HG02938 (cell line): ENCODE data around the gene GDPD5.
"Not testable (repeated sequence)": the region's sequence is repeated elsewhere in the genome, so short reads cannot be mapped to it uniquely, and the experiment has no call there.

ENCODE experiments used
- ATAC-seq: cut with Tn5 transposase; IDR thresholded peaks from one replicate; pipeline ENCODE4 v1.9.1; 2021; ENCODE audit warnings: mild to moderate bottlenecking, moderate library complexity; ENCODE audit not compliant: unreplicated experiment

GDPD5 gene

DNA sequence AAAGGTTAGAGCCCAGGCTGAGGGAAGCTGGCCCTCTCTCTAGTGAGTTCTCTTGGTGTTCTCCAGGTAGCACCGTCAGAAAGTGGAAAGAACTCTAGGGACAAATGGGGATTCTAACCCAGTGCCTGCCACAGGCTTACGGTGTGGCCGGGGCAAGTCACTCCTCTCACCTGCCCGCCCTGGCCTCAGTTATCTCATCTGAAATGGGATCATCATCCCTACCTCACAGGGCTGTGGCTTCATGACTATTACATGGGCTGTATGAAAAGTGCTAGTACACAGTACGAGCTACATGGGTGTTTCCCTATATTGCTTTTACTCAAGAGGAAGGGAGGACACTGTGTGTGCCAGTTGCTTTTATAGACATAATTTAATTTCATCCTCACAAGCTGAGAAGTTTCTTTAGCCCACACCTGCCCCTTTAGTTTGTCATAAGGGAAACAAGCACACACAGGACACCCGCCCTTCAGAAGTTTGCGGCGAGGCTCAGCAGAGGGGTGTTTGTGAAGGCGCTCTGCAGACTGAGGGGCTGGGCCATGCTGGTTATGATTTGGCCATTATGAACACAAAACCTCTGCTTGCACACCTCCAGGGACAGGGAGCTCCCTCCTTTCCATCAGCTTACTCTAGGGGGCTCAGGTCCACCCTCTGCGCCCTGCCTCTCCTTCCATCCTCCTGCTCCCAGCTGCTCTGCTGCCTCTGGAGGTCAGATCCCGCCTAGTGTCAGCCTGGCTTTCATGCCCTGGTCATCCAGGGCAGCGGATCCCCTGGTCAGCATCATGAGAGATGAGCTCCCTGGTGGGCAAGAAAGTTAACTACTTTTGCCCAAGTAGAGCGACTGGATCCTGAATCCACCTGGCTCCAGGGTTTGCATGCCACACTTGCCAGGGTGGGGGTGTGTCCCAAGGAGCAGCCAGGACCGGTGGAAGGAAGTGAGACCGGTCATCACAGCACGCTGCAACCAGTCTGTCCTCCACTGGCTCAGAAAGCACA, 93.9 kb downstream of the GDPD5 start:
- no peak for ATAC-seq

GRCh38 chr11:75430714-75431532, 94.8 kb downstream of the GDPD5 start:
- peak; percentile 5 for ATAC-seq

- ATAC-seq, result peak; percentile 35
Measured at GRCh38 chr11:75429902-75430713, 95.6 kb downstream of the GDPD5 start.

DNA sequence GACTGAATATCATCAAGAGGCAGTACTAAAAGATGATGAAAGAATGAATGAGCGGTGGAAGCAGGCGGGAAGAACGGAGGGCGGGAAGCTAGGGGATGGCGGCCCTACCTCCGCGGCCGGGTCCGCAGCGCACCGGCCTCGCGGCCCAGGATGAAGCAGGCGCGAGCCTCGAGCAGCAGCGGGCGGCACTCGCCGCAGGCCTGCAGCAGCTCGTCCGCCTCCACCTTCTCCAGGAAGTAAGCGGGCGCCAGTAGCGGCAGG, 96.2 kb downstream of the GDPD5 start:
- no peak for ATAC-seq

DNA sequence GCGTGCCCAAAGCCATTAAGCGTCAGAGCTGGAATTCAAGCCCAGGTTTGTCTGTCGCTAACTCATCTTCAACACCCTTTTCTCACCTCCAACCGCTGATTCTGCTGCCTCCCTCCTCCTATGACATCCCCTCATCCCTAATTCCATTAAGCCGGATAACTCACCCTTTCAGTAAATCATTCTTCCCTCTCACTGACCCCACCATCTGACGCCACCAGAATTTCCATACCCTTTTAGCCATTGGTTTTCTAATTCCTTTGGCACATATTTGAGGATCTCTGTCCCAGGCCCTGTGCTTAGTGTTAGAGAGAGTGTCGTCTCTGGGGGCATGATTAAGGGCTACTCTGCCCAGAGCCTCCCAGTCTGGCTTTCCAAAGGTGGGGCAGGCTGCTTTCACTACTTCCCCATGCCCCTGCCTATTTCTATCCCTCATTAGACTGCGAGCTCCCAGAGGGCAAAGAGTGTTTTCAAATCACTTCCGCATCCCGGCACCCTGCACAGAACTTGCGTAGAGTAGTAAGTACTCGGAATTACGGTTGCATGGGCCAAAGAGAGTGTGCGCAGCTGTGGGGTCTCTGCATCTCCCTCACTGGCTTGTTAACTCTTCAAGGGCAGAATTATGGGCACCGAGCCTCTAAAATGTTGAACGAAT, 96.6 kb downstream of the GDPD5 start:
- no peak for ATAC-seq

DNA sequence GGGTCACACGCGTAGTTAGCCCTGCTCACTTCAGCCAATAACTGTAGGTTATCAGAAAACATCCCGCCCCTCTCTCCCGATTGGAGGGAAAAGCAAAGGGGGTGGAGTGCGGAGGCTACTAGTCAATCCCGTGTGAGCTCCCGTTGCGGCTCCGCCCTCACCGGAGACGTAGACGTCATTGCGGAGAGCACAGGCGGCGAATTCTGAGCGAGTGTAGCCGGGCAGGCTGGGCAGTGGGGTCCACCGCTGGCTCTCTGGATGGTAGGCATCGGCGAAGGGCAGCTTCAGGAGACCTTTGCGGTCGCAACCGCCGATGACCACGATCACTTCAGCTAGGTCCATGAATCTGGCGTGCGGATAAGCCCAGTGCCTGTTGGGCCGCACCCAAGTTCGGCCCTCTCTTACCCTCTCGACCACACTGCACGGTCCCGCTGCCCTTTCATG, 97.4 kb downstream of the GDPD5 start:
- peak; percentile 68 for ATAC-seq

GRCh38 chr11:75427181-75427580, 98.6 kb downstream of the GDPD5 start:
- ATAC-seq, result no peak

DNA sequence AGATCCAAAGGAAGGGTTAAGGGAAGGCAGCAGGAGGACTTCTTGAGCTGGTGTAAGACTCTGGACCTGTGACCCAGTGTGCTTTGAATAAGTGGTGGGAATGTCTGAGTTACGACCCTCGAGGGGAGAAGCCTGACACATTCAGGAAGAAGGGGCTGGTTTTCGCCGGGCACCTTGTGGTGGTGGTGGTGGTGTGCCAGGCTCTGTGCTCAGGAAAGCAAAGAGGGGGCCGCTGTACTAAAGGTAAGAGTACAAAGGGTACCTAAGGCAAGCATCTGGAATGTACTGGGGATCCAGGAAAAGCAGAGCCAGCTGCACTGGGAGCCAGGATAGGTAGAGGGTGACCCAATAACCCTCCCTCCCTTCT, 99.0 kb downstream of the GDPD5 start:
- no peak for ATAC-seq

DNA sequence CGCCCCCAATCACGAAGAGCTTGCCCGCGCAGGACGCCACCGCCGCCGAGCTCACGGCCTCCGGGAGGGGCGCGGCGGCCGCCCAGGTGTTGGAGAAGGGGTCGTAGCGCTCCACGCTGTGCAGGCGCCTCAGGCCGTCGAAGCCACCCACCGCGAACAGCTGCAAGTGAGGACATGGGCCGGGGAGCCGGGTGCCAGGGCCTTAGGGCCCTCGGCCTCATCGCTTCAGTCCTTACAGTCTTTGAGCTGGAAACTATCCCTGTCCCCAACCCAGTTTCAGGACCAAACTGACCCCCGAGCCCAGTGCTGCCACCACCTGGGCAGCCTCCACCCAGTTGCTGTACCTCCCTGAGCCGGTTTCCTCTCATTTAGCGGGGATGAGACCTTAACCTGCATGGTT, 100.3 kb downstream of the GDPD5 start:
- ATAC-seq, result no peak

GRCh38 chr11:75424396-75424795, 101.3 kb downstream of the GDPD5 start:
- no peak for ATAC-seq

GRCh38 chr11:75423721-75424120, 102.0 kb downstream of the GDPD5 start:
- ATAC-seq, result no peak

- no peak for ATAC-seq
Measured at GRCh38 chr11:75422248-75423231, 103.2 kb downstream of the GDPD5 start.

DNA sequence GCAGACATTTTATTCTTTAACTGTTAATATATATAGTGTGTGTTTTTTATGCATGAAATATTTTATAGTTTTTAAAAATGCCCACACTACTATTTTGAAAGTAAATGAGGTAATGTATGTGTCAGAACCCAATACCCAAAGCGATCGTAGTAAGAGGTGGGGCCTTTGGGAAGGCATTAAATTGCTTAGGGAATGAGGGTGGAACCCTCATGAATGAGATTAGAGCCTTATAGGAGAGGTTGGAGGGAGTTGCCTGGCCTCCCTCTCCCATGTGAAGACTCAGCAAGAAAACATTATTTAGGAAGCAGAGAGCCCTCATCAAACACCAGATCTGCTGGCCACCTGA, 103.9 kb downstream of the GDPD5 start:
- no peak for ATAC-seq

GRCh38 chr11:75421035-75421602, 104.6 kb downstream of the GDPD5 start:
- ATAC-seq, result no peak

DNA sequence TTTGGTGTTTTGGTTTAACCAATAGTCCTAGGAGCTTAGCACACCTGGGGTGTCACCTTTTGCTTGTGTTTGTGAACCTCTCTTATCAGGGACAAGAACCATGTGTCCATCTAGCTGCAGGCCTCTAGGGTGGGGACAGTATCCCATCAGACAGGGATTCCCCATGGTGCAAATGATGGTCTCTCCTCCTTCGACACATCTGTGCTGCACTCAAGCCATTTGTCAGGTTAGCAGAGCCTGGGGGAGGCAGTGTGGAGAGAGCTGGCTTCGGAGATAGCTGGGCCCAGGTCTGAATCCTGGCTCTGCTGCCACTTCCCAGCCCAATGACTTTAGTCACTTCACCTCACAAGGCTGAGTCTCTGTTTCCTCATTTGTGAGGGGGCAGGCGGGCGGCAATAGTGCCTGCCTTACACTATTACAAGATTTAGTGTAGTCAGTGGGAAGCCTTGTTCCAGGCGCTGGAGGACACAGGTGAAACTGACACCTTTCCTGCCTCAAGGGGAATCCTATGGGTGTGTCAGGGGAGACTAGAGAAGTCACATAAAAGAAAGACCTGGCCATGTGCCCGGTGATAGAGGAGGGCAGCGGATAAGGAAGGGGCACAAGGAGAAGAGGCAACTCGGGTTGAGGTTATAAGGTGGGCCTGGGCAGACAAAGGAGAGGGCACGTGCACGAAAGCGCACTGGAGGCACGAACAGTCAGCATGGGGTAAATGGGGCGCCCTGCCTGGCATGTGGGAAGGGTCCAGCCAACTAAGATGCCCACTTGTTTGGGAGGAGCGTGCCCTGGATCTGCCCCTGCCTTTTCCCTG, 105.3 kb downstream of the GDPD5 start:
- no peak for ATAC-seq

GRCh38 chr11:75413864-75414263, 111.9 kb downstream of the GDPD5 start:
- no peak for ATAC-seq

DNA sequence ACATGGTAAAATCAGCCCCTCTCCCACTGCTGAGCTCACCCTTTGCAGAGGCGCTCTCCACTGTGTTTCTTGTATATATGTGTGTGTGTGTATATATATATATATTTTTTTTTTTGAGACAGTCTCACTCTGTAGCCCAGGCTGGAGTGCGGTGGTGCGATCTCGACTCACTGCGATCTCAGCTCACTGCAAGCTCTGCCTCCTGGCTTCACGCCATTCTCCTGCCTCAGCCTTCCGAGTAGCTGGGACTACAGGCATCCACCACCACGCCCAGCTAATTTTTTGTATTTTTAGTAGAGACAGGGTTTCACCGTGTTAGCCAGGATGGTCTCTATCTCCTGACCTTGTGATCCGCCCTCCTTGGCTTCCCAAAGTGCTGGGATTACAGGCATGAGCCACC, 112.6 kb downstream of the GDPD5 start:
- ATAC-seq, result not testable (repeated sequence)

GRCh38 chr11:75409971-75410370, 115.8 kb downstream of the GDPD5 start:
- not testable (repeated sequence) for ATAC-seq

DNA sequence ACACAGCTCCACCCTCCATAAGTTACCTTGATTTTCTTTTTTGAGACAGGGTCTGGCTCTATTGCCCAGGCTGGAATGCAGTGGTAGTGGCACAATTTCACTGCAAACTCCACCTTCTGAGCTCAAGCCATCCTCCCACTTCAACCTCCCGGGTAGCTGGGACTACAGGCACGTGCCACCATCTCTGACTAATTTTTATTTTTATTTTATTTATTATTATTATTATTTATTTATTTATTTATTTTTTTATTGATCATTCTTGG, 116.9 kb downstream of the GDPD5 start:
- ATAC-seq, result no peak
